SK-N-SH (cell line): ENCODE measurements around the gene UBC. TPM values are rescaled to one million over a fixed set of nuclear protein-coding genes. Genes with fewer than 3 reads are reported as not detected.

Experiments used
- CTCF ChIA-PET: fragments of 300-600, 350-600 bp; formaldehyde crosslinking; extraction: SDS; loops from one replicate; lab custom pipeline; 2021; lab: Yijun Ruan, JAX
- POLR2A ChIA-PET: fragments of 350-600 bp; sonication (Branson Sonifier 250); formaldehyde crosslinking; extraction: SDS; loops from one replicate; lab custom pipeline; 2020; ENCODE audit warnings: antibody characterized with exemption, inconsistent platforms; lab: Yijun Ruan, JAX
- DNase-seq: peaks from one replicate; pipeline ENCODE4 v3.0.0; 2012
- H2AFZ ChIP-seq: fragments of 200-600 bp; sonication (generic); 2 replicates; pipeline ENCODE4 v1.8.1; 2016; ENCODE audit warnings: antibody characterized with exemption, mild to moderate bottlenecking, low read depth
- H3F3A ChIP-seq: fragments of 200-600 bp; sonication (generic); replicated peaks from 2 replicates; pipeline ENCODE3; 2016; ENCODE audit warnings: antibody characterized with exemption, mild to moderate bottlenecking; ENCODE audit not compliant: insufficient read depth
- H3K27ac ChIP-seq, 2 experiments: fragments of 200-500 bp in 1 of 2; fragments of 200-600 bp in 1 of 2; sonication (Bioruptor generic) in 1 of 2; sonication (generic), shearing (Covaris generic) in 1 of 2; 2 replicates each; pipeline versions ENCODE4 v1.5.1 to v1.6.1; 2014 to 2016; ENCODE audit warnings: low read depth in 2 of 2, inconsistent platforms in 1 of 2, low read length in 1 of 2, mild to moderate bottlenecking in 1 of 2, mixed read lengths in 1 of 2
- H3K27me3 ChIP-seq: fragments of 200-600 bp; sonication (generic), shearing (Covaris generic); 2 replicates; pipeline ENCODE4 v1.6.1; 2016; ENCODE audit warnings: mixed run types; ENCODE audit not compliant: insufficient read depth
- H3K36me3 ChIP-seq, 2 experiments: fragments of 200-500 bp in 1 of 2; fragments of 200-600 bp in 1 of 2; sonication (Bioruptor generic) in 1 of 2; sonication (generic) in 1 of 2; replicated peaks in 1 of 2; 2 replicates each; pipeline versions ENCODE3 to v1.5.1; 2014 to 2016; ENCODE audit warnings: low read length in 1 of 2, mild to moderate bottlenecking in 1 of 2; ENCODE audit not compliant: insufficient read depth in 2 of 2, control insufficient read depth in 1 of 2
- H3K4me1 ChIP-seq, 2 experiments: fragments of 200-500 bp in 1 of 2; fragments of 200-600 bp in 1 of 2; sonication (Bioruptor generic) in 1 of 2; sonication (generic), shearing (Covaris generic) in 1 of 2; 2 replicates each; pipeline versions ENCODE4 v1.5.1 to v1.6.1; 2014 to 2016; ENCODE audit warnings: low read depth in 1 of 2, low read length in 1 of 2, mixed run types in 1 of 2; ENCODE audit not compliant: insufficient read depth in 2 of 2, control insufficient read depth in 1 of 2
- H3K4me2 ChIP-seq: fragments of 200-600 bp; sonication (generic), shearing (Covaris generic); 2 replicates; pipeline ENCODE4 v1.6.1; 2017; ENCODE audit warnings: mixed run types
- H3K4me3 ChIP-seq, 2 experiments: fragments of 200-500 bp in 1 of 2; fragments of 200-600 bp in 1 of 2; sonication (Bioruptor generic) in 1 of 2; sonication (generic), shearing (Covaris generic) in 1 of 2; 2 replicates each; pipeline versions ENCODE4 v1.5.1 to v1.8.1; 2014 to 2016; ENCODE audit warnings: low read depth in 2 of 2, inconsistent platforms in 1 of 2, low read length in 1 of 2, mild to moderate bottlenecking in 1 of 2, mixed read lengths in 1 of 2, moderate library complexity in 1 of 2
- H3K79me2 ChIP-seq: fragments of 200-600 bp; sonication (generic); 2 replicates; pipeline ENCODE4 v1.8.1; 2017; ENCODE audit warnings: mild to moderate bottlenecking; ENCODE audit not compliant: insufficient read depth
- H3K9ac ChIP-seq: fragments of 200-600 bp; sonication (generic); 2 replicates; pipeline ENCODE4 v1.6.1; 2017; ENCODE audit warnings: mixed run types
- H3K9me2 ChIP-seq: fragments of 200-600 bp; sonication (generic); 2 replicates; pipeline ENCODE4 v1.6.1; 2017; ENCODE audit warnings: mixed run types
- H3K9me3 ChIP-seq: fragments of 200-600 bp; sonication (generic); 2 replicates; pipeline ENCODE4 v1.6.1; 2017; ENCODE audit warnings: mixed run types, mild to moderate bottlenecking, moderate library complexity
- H4K20me1 ChIP-seq: fragments of 200-600 bp; sonication (generic); 2 replicates; pipeline ENCODE4 v1.6.1; 2017; ENCODE audit warnings: mild to moderate bottlenecking, mixed run types; ENCODE audit not compliant: insufficient read depth
- CTCF ChIP-seq: fragments of 200-600 bp; sonication (generic); IDR thresholded peaks from 2 replicates; pipeline ENCODE4 v1.6.1; 2017; ENCODE audit warnings: antibody characterized with exemption, mild to moderate bottlenecking, moderate library complexity
- ELF1 ChIP-seq: IDR thresholded peaks from 2 replicates; pipeline ENCODE4 v1.4.0; 2012
- EP300 ChIP-seq, 2 experiments: IDR thresholded peaks; 2 replicates each; pipeline versions ENCODE4 v1.4.0 to v1.6.1; 2012; ENCODE audit warnings: borderline replicate concordance in 1 of 2, low read depth in 1 of 2, low read length in 1 of 2
- EZH2phosphoT487 ChIP-seq: fragments of 200-600 bp; sonication (generic); IDR thresholded peaks from 2 replicates; pipeline ENCODE4 v1.6.1; 2017; ENCODE audit warnings: low read depth, mixed run types, mild to moderate bottlenecking, antibody characterized with exemption, moderate library complexity, borderline replicate concordance
- FOSL2 ChIP-seq: IDR thresholded peaks from 2 replicates; pipeline ENCODE4 v1.4.0; 2012; ENCODE audit warnings: low read depth, mild to moderate bottlenecking, moderate library complexity, borderline replicate concordance
- FOXJ3 ChIP-seq: sonication (generic); formaldehyde crosslinking; IDR thresholded peaks from 2 replicates; pipeline ENCODE4 v1.5.1; 2020; ENCODE audit warnings: mild to moderate bottlenecking, missing genetic modification reagents
- GABPA ChIP-seq: IDR thresholded peaks from 2 replicates; pipeline ENCODE4 v1.4.0; 2012; ENCODE audit warnings: low read depth, mild to moderate bottlenecking
- GATA2 ChIP-seq: sonication (generic); formaldehyde crosslinking; IDR thresholded peaks from 2 replicates; pipeline ENCODE4 v1.5.0; 2020; ENCODE audit warnings: mild to moderate bottlenecking, missing genetic modification reagents
- JUND ChIP-seq: IDR thresholded peaks from 2 replicates; pipeline ENCODE4 v1.4.0; 2012
- MXI1 ChIP-seq: IDR thresholded peaks from 2 replicates; pipeline ENCODE4 v1.6.1; 2012; ENCODE audit warnings: mild to moderate bottlenecking, low read depth, low read length, improper control_type of control experiment
- NRF1 ChIP-seq: IDR thresholded peaks from 2 replicates; pipeline ENCODE4 v1.6.1; 2012; ENCODE audit warnings: low read depth, mild to moderate bottlenecking, low read length
- PBX3 ChIP-seq: IDR thresholded peaks from 2 replicates; pipeline ENCODE4; 2012
- POLR2AphosphoS5 ChIP-seq: IDR thresholded peaks from 2 replicates; pipeline ENCODE4 v1.6.1; 2012; ENCODE audit warnings: low read depth, low read length
- RCOR1 ChIP-seq: fragments of 150-350 bp; IDR thresholded peaks from 2 replicates; pipeline ENCODE4 v1.6.1; 2017; ENCODE audit warnings: antibody characterized with exemption, low read length
- RFX5 ChIP-seq: IDR thresholded peaks from 2 replicates; pipeline ENCODE4 v1.6.1; 2012; ENCODE audit warnings: mild to moderate bottlenecking, improper control_type of control experiment, low read length
- TCF12 ChIP-seq: IDR thresholded peaks from 2 replicates; pipeline ENCODE4 v1.4.0; 2012
- USF2 ChIP-seq: fragments of 150-350 bp; IDR thresholded peaks from 2 replicates; pipeline ENCODE4 v1.6.1; 2017; ENCODE audit warnings: antibody characterized with exemption, low read length, low read depth, borderline replicate concordance
- whole genome bisulfite sequencing: methylation state at CpG from one replicate; pipeline ENCODE4 v1.1.6; 2017; ENCODE audit warnings: low lambda C conversion rate; 5-methylcytosine and 5-hydroxymethylcytosine counted together
- polyA plus RNA-seq, 3 experiments: library from polyadenylated mRNA; depleted of rRNA; stranded (reverse); fragments of >200 nt; gene quantifications; 2 replicates each; pipeline ENCODE4 v1.2.3, GENCODE V29; 2012
- TF ChIP-seq, protein P1 (sequence below): IDR thresholded peaks from 2 replicates; pipeline ENCODE4 v1.6.1; 2012; ENCODE audit warnings: mild to moderate bottlenecking, low read depth, low read length, moderate library complexity
- TF ChIP-seq, protein P2 (sequence below): IDR thresholded peaks from 2 replicates; pipeline ENCODE4 v1.4.0; 2012; ENCODE audit warnings: low read depth, borderline replicate concordance
- TF ChIP-seq, protein P3 (sequence below): fragments of 150-350 bp; IDR thresholded peaks from 2 replicates; pipeline ENCODE4 v1.6.1; 2016; ENCODE audit warnings: mild to moderate bottlenecking, low read depth, low read length
- TF ChIP-seq, protein P4 (sequence below): IDR thresholded peaks from 2 replicates; pipeline ENCODE4 v1.4.0; 2012; ENCODE audit warnings: low read depth

Gene UBC
- 1,327 and 1,666 TPM in 2 replicates for polyA plus RNA-seq (2012; rRNA removed)
- 1,141 and 1,342 TPM in 2 replicates for polyA plus RNA-seq (2012; cell fraction: cytosol; rRNA removed)
- 1,930 and 2,064 TPM in 2 replicates for polyA plus RNA-seq (2012; cell fraction: nucleus; rRNA removed)

DNA sequence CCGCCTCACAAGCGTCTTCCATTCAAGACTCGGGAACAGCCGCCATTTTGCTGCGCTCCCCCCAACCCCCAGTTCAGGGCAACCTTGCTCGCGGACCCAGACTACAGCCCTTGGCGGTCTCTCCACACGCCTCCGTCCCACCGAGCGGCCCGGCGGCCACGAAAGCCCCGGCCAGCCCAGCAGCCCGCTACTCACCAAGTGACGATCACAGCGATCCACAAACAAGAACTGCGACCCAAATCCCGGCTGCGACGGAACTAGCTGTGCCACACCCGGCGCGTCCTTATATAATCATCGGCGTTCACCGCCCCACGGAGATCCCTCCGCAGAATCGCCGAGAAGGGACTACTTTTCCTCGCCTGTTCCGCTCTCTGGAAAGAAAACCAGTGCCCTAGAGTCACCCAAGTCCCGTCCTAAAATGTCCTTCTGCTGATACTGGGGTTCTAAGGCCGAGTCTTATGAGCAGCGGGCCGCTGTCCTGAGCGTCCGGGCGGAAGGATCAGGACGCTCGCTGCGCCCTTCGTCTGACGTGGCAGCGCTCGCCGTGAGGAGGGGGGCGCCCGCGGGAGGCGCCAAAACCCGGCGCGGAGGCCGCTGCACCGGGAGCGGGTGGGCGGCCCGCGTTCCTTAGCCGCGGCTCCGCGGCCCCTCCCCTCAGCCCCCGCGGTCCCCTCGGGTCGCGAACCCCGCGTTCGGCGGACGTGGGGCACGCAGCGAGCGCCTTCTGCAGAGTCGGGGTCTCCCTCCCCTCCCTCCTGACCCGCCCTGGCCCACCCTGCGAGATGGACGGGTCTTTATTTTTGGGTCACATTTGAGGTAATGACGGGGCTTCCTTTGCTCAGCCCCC, at the start of gene UBC:
Gene UBC (minus strand): TSS at position 259 of the 847 bp plus-strand sequence. CDS start 879 bp downstream, outside the sequence.
- Histone ChIP-seq H3K9me3 (no peaks in the 10 kb centered on the region), H3K9ac (peak within 1 kb of the TSS; percentile 99), H3K36me3 (peaks cover 20 to 24% of the 10 kb centered on the region in 2 experiments), H3K4me2 (peak within 1 kb of the TSS; percentile 89), H3K79me2 (peaks cover 50% of the 10 kb centered on the region), H3F3A (peaks cover 55% of the 10 kb centered on the region), H4K20me1 (peaks cover 44% of the 10 kb centered on the region), H3K27me3 (no peaks in the 10 kb centered on the region), H3K4me1 (peaks cover 36 to 55% of the 10 kb centered on the region in 2 experiments), H3K27ac (peak within 1 kb of the TSS; percentile 97 to 100), H3K4me3 (peak within 1 kb of the TSS; percentile 74 to 100), H3K9me2 (no peaks in the 10 kb centered on the region), H2AFZ (peak within 1 kb of the TSS; percentile 86)
- 1% methylated on average over 31 of the region's 85 CpGs for WGBS
- peak; percentile 93 for DNase-seq
- POLR2A ChIA-PET = interaction anchor here (0.5 to 1.7 kb wide), 13 partner anchors 9 to 1949 kb away, joined by 3 to 25 read pairs (median 4); partner anchors contain the start of gene ABCB9
- CTCF ChIA-PET = interaction anchor here (0.7 to 7.5 kb wide), 3 partner anchors 8 to 562 kb away, joined by 3 to 51 read pairs (median 8); no protein-coding TSS in a partner anchor
- TF ChIP-seq, protein P1, sequence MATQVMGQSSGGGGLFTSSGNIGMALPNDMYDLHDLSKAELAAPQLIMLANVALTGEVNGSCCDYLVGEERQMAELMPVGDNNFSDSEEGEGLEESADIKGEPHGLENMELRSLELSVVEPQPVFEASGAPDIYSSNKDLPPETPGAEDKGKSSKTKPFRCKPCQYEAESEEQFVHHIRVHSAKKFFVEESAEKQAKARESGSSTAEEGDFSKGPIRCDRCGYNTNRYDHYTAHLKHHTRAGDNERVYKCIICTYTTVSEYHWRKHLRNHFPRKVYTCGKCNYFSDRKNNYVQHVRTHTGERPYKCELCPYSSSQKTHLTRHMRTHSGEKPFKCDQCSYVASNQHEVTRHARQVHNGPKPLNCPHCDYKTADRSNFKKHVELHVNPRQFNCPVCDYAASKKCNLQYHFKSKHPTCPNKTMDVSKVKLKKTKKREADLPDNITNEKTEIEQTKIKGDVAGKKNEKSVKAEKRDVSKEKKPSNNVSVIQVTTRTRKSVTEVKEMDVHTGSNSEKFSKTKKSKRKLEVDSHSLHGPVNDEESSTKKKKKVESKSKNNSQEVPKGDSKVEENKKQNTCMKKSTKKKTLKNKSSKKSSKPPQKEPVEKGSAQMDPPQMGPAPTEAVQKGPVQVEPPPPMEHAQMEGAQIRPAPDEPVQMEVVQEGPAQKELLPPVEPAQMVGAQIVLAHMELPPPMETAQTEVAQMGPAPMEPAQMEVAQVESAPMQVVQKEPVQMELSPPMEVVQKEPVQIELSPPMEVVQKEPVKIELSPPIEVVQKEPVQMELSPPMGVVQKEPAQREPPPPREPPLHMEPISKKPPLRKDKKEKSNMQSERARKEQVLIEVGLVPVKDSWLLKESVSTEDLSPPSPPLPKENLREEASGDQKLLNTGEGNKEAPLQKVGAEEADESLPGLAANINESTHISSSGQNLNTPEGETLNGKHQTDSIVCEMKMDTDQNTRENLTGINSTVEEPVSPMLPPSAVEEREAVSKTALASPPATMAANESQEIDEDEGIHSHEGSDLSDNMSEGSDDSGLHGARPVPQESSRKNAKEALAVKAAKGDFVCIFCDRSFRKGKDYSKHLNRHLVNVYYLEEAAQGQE = peak; percentile 62; the same call in 1 of the 2 replicates
- TF ChIP-seq, protein P2, sequence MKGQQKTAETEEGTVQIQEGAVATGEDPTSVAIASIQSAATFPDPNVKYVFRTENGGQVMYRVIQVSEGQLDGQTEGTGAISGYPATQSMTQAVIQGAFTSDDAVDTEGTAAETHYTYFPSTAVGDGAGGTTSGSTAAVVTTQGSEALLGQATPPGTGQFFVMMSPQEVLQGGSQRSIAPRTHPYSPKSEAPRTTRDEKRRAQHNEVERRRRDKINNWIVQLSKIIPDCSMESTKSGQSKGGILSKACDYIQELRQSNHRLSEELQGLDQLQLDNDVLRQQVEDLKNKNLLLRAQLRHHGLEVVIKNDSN = no peak
- TF ChIP-seq FOSL2 (peak; percentile 46; the same call in 1 of the 2 replicates), ELF1 (0 out of 2 replicates have a peak, but pooled peaks have one; percentile 26), NRF1 (no peak), GABPA (peak; percentile 48; the same call in 1 of the 2 replicates), TCF12 (no peak; the same call in 1 of the 2 replicates), USF2 (no peak), JUND (peak; percentile 84), EP300 (IDR thresholded peaks at IDR 0.05; ENCODE audit: borderline replicate concordance in 1 of 2, low read depth in 1 of 2, low read length in 1 of 2) (peak in 1 of 2 experiments; percentile 72; a peak in 3 of 4 replicates), RCOR1 (no peak; the same call in 1 of the 2 replicates), POLR2AphosphoS5 (peak; percentile 100), RFX5 (peak; percentile 90), GATA2 (CRISPR knock-in tag) (no peak), FOXJ3 (no peak; the same call in 1 of the 2 replicates), PBX3 (peak; percentile 91), CTCF (no peak), MXI1 (peak; percentile 50; the same call in 1 of the 2 replicates), EZH2phosphoT487 (no peak)
- TF ChIP-seq, protein P3, sequence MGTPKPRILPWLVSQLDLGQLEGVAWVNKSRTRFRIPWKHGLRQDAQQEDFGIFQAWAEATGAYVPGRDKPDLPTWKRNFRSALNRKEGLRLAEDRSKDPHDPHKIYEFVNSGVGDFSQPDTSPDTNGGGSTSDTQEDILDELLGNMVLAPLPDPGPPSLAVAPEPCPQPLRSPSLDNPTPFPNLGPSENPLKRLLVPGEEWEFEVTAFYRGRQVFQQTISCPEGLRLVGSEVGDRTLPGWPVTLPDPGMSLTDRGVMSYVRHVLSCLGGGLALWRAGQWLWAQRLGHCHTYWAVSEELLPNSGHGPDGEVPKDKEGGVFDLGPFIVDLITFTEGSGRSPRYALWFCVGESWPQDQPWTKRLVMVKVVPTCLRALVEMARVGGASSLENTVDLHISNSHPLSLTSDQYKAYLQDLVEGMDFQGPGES = no peak
- TF ChIP-seq, protein P4, sequence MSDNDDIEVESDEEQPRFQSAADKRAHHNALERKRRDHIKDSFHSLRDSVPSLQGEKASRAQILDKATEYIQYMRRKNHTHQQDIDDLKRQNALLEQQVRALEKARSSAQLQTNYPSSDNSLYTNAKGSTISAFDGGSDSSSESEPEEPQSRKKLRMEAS = peak; percentile 54; the same call in 1 of the 2 replicates
